GM23338 (cell line): ENCODE data around the gene RBMS2. TPM values are rescaled to one million over a fixed set of nuclear protein-coding genes. Genes with fewer than 3 reads are reported as not detected.

Source experiments
- ATAC-seq: fragments of 200-7000 bp; cut with Tn5 transposase; 3 replicates; pipeline ENCODE4 v1.9.1; 2020
- DNase-seq: peaks from one replicate; pipeline ENCODE4 v3.0.0-alpha.2; 2015; ENCODE audit warnings: low spot score
- H2AFZ ChIP-seq: fragments of 200-600 bp; sonication (generic); 2 replicates; pipeline ENCODE4 v1.8.0; 2016; ENCODE audit warnings: antibody characterized with exemption, mild to moderate bottlenecking, moderate library complexity
- H3F3A ChIP-seq: fragments of 200-600 bp; sonication (generic); replicated peaks from 2 replicates; pipeline ENCODE4 v1.8.0; 2017; ENCODE audit warnings: antibody characterized with exemption, mixed run types, low read depth
- H3K27ac ChIP-seq: fragments of 200-600 bp; sonication (generic); 2 replicates; pipeline ENCODE4 v1.6.1; 2016; ENCODE audit warnings: low read depth
- H3K27me3 ChIP-seq: fragments of 200-600 bp; sonication (generic); 2 replicates; pipeline ENCODE4 v1.8.0; 2016; ENCODE audit warnings: mild to moderate bottlenecking, mixed run types, moderate library complexity; ENCODE audit not compliant: insufficient read depth
- H3K36me3 ChIP-seq: fragments of 200-600 bp; sonication (generic); 2 replicates; pipeline ENCODE4 v1.8.0; 2016; ENCODE audit warnings: mild to moderate bottlenecking; ENCODE audit not compliant: insufficient read depth
- H3K4me1 ChIP-seq: fragments of 200-600 bp; sonication (generic); 2 replicates; pipeline ENCODE4 v1.8.0; 2016; ENCODE audit warnings: mild to moderate bottlenecking, moderate library complexity; ENCODE audit not compliant: insufficient read depth
- H3K4me2 ChIP-seq: fragments of 200-600 bp; sonication (generic); 2 replicates; pipeline ENCODE4 v1.7.1; 2017; ENCODE audit warnings: mixed run types
- H3K4me3 ChIP-seq: fragments of 200-600 bp; sonication (generic); 2 replicates; pipeline ENCODE4 v1.6.1; 2016; ENCODE audit warnings: mixed run types
- H3K79me2 ChIP-seq: fragments of 200-600 bp; sonication (generic); replicated peaks from 2 replicates; pipeline ENCODE4 v1.8.0; 2017; ENCODE audit warnings: mild to moderate bottlenecking; ENCODE audit not compliant: insufficient read depth
- H3K9me2 ChIP-seq: fragments of 200-600 bp; sonication (generic); 2 replicates; pipeline ENCODE4 v1.8.0; 2017; ENCODE audit not compliant: insufficient read depth
- H4K20me1 ChIP-seq: fragments of 200-600 bp; sonication (generic); replicated peaks from 2 replicates; pipeline ENCODE4 v1.8.0; 2017; ENCODE audit warnings: mild to moderate bottlenecking; ENCODE audit not compliant: insufficient read depth
- H3K27ac Mint-ChIP-seq: 2 replicates; pipeline ENCODE4 v1.8.0; 2020; ENCODE audit warnings: inconsistent platforms, mild to moderate bottlenecking, moderate library complexity, mixed read lengths
- H3K27me3 Mint-ChIP-seq: 3 replicates; pipeline ENCODE4 v1.8.0; 2022; ENCODE audit warnings: low read depth, mild to moderate bottlenecking, moderate library complexity, mixed read lengths, inconsistent platforms; ENCODE audit not compliant: insufficient read depth, poor library complexity
- H3K36me3 Mint-ChIP-seq: 3 replicates; pipeline ENCODE4 v1.8.0; 2021; ENCODE audit warnings: low read depth, mild to moderate bottlenecking, inconsistent platforms, moderate library complexity, mixed read lengths
- H3K4me1 Mint-ChIP-seq: 3 replicates; pipeline ENCODE4 v1.8.0; 2020; ENCODE audit warnings: mild to moderate bottlenecking, inconsistent platforms, mixed read lengths
- H3K4me3 Mint-ChIP-seq: 3 replicates; pipeline ENCODE4 v1.8.0; 2021; ENCODE audit warnings: moderate library complexity, mild to moderate bottlenecking, inconsistent platforms, mixed read lengths
- H3K9me3 Mint-ChIP-seq: 3 replicates; pipeline ENCODE4 v1.8.0; 2020; ENCODE audit warnings: moderate library complexity, mild to moderate bottlenecking, inconsistent platforms, mixed read lengths
- CREB1 ChIP-seq: fragments of 250-450 bp; sonication (Bioruptor Pico); IDR thresholded peaks from 2 replicates; pipeline ENCODE4 v1.5.0; 2020; ENCODE audit warnings: low read depth, mild to moderate bottlenecking, moderate library complexity
- EZH2 ChIP-seq: fragments of 200-600 bp; sonication (generic); IDR thresholded peaks from one replicate; pipeline ENCODE4 v1.8.0; 2017; ENCODE audit warnings: antibody characterized with exemption, mild to moderate bottlenecking, low read depth; ENCODE audit not compliant: unreplicated experiment
- EZH2phosphoT487 ChIP-seq: fragments of 200-600 bp; sonication (generic); IDR thresholded peaks from one replicate; pipeline ENCODE4 v1.8.1; 2018; ENCODE audit warnings: antibody characterized with exemption; ENCODE audit not compliant: unreplicated experiment
- JUNB ChIP-seq: IDR thresholded peaks from one replicate; pipeline ENCODE4 v1.6.1; 2016; ENCODE audit warnings: antibody characterized with exemption; ENCODE audit not compliant: unreplicated experiment
- NANOG ChIP-seq: IDR thresholded peaks from 2 replicates; pipeline ENCODE4 v1.6.1; 2016; ENCODE audit warnings: antibody characterized with exemption, borderline replicate concordance
- POLR2AphosphoS5 ChIP-seq: IDR thresholded peaks from 2 replicates; pipeline ENCODE4 v1.6.1; 2016; ENCODE audit warnings: antibody characterized with exemption, low read depth
- REST ChIP-seq: IDR thresholded peaks from one replicate; pipeline ENCODE4 v1.6.1; 2018; ENCODE audit warnings: antibody characterized with exemption; ENCODE audit not compliant: unreplicated experiment
- ZNF114 ChIP-seq: fragments of 250-450 bp; sonication (Bioruptor Pico); IDR thresholded peaks from 2 replicates; pipeline ENCODE4 v1.5.0; 2020; ENCODE audit warnings: mild to moderate bottlenecking, moderate library complexity
- ZNF331 ChIP-seq: fragments of 250-450 bp; sonication (Bioruptor Pico); IDR thresholded peaks from 2 replicates; pipeline ENCODE4 v1.5.0; 2020; ENCODE audit warnings: low read depth, mild to moderate bottlenecking, moderate library complexity
- ZNF462 ChIP-seq: fragments of 250-450 bp; sonication (Bioruptor Pico); IDR thresholded peaks from 2 replicates; pipeline ENCODE4 v1.5.0; 2020; ENCODE audit warnings: mild to moderate bottlenecking, moderate library complexity
- polyA plus RNA-seq: library from polyadenylated mRNA; unstranded; fragments of >200 nt; fragmentation: Nextera tagmentation; extraction: Ambion mirVana; gene quantifications from 2 replicates; pipeline ENCODE4 v1.2.1, GENCODE V29; 2016
- total RNA-seq: library from RNA; depleted of rRNA; stranded (reverse); fragments of >200 nt; shearing (Covaris generic); gene quantifications from 2 replicates; pipeline ENCODE4 v1.2.3, GENCODE V29; 2014
- TF ChIP-seq, protein P1 (sequence below): IDR thresholded peaks from 2 replicates; pipeline ENCODE4 v1.6.1; 2016; ENCODE audit warnings: antibody characterized with exemption

Gene RBMS2
- total and polyA plus RNA-seq, 2 experiments from 2014 or later = 9.2 to 16.8 TPM

DNA sequence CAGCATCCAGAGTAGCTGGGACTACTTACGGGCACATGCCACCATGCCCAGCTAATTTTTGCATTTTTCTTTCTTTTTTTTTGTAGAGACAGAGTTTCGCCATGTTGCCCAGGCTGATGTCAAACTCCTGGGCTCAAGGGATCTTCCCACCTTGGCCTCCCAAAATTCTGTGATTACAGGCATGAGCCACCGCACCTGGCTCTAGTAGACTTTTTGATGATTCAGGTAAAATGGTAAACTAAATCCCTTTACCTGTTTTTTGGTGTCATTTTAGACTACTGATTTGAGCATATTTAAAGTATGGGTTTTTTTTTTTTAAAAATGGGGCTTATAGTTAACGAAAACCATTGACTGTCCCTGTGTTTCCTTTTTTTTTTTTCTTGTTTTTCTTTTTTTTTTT lies 20.5 kb downstream of the RBMS2 start:
- Histone ChIP-seq H3K79me2 (peaks cover 8% of the 10 kb centered on the region; the same call in 1 of the 2 replicates), H4K20me1 (0 out of 2 replicates have a peak, but pooled peaks cover 8% of the 10 kb centered on the region), H3K36me3 (no peaks in the 10 kb centered on the region), H3K27me3 (no peaks in the 10 kb centered on the region), H2AFZ (no peak overlapping the region), H3K4me3 (no peak overlapping the region), H3K4me2 (no peak overlapping the region), H3K27ac (no peak overlapping the region), H3K4me1 (no peaks in the 10 kb centered on the region), H3F3A (0 out of 2 replicates have a peak, but pooled peaks cover 3% of the 10 kb centered on the region), H3K9me2 (no peaks in the 10 kb centered on the region)
- Mint-ChIP-seq H3K9me3 (no peaks in the 10 kb centered on the region), H3K36me3 (no peaks in the 10 kb centered on the region), H3K4me3 (no peak overlapping the region), H3K4me1 (no peaks in the 10 kb centered on the region), H3K27ac (no peak overlapping the region), H3K27me3 (no peaks in the 10 kb centered on the region)
- ATAC-seq (no peak), DNase-seq (no peak)
- TF ChIP-seq POLR2AphosphoS5 (no peak), ZNF462 (CRISPR knock-in tag) (no peak), ZNF114 (CRISPR knock-in tag) (no peak), JUNB (no peak), ZNF331 (CRISPR knock-in tag) (no peak), NANOG (no peak), EZH2phosphoT487 (no peak), EZH2 (no peak), REST (no peak), CREB1 (no peak)
- TF ChIP-seq, protein P1, sequence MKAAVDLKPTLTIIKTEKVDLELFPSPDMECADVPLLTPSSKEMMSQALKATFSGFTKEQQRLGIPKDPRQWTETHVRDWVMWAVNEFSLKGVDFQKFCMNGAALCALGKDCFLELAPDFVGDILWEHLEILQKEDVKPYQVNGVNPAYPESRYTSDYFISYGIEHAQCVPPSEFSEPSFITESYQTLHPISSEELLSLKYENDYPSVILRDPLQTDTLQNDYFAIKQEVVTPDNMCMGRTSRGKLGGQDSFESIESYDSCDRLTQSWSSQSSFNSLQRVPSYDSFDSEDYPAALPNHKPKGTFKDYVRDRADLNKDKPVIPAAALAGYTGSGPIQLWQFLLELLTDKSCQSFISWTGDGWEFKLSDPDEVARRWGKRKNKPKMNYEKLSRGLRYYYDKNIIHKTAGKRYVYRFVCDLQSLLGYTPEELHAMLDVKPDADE = no peak
